Activated CD4-positive, alpha-beta T cell treated with anti-CD3 and anti-CD28 coated beads for 24 hours (primary cell): ENCODE results near the gene CH25H.
"Not testable (repeated sequence)": the region's sequence is repeated elsewhere in the genome, so short reads cannot be mapped to it uniquely, and the experiment has no call there.

Source experiments
- DNase-seq, 2 donors: peaks; one replicate each; pipeline ENCODE4 v3.0.0-alpha.2; 2020; ENCODE audit warnings: low read depth in 2 of 2

Gene CH25H

GRCh38 chr10:89207181-89207800, at the start of gene CH25H:
Gene CH25H, minus strand, starts transcription at chr10:89207317. Its CDS starts 25 bp downstream, at chr10:89207292.
- peak; percentile 17 to 60 for DNase-seq

- no peak for DNase-seq
Observed at GRCh38 chr10:89256340-89256739, 49.2 kb upstream of the CH25H start.

GRCh38 chr10:89255793-89256192, 48.7 kb upstream of the CH25H start:
- no peak for DNase-seq

GRCh38 chr10:89255091-89255579, 48.0 kb upstream of the CH25H start:
- DNase-seq, result not testable (repeated sequence)

- DNase-seq, result no peak
Observed at GRCh38 chr10:89252225-89252585, 45.1 kb upstream of the CH25H start.

- DNase-seq, result peak; percentile 85 to 88
Observed at GRCh38 chr10:89251409-89252224, 44.5 kb upstream of the CH25H start, which contains the start of gene LIPA. Gene LIPA, minus strand, starts transcription at chr10:89251775. Its CDS starts 4,127 bp downstream, at chr10:89247648.

GRCh38 chr10:89250865-89251408, 43.8 kb upstream of the CH25H start:
- DNase-seq, result no peak

DNA sequence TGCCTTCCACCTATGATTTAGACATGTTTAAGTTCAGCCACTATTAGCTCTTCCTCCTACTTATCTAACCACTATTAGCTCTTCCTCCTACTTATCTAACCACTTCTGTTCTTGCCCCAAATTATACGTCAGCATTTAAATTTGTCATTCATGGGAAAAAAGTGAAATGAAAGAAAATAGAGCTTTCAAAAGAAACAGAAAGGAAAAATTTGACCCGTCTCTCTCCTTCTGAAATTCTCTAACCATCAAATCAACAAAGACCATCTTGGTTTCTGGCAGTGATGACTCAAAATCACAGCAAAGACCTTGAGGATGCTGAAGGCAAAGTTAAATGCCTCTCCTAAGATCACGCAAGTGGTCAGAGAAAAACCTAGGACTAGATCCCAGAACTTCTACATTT, 41.9 kb upstream of the CH25H start:
- no peak for DNase-seq

GRCh38 chr10:89247623-89248022, 40.5 kb upstream of the CH25H start:
- DNase-seq, result not testable (repeated sequence)

DNA sequence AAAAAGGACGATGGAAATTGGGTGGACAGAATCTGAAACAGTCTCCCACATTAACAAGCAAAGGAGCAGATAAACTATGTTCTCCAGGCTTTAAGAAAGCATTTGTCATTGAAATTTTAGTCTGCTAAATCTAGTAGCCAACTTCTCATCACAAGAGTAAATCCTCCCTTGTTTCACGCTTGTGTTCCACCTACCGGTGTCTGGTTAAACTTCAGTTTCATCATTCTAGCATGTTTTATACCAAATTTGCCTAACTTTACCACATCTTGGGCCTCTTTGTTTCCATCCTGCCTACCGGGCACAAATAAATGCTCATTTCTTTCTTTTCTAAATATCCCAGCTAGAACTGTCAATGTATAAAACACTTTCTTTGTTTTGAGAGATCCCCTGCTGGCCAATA, 38.7 kb upstream of the CH25H start:
- no peak for DNase-seq

DNA sequence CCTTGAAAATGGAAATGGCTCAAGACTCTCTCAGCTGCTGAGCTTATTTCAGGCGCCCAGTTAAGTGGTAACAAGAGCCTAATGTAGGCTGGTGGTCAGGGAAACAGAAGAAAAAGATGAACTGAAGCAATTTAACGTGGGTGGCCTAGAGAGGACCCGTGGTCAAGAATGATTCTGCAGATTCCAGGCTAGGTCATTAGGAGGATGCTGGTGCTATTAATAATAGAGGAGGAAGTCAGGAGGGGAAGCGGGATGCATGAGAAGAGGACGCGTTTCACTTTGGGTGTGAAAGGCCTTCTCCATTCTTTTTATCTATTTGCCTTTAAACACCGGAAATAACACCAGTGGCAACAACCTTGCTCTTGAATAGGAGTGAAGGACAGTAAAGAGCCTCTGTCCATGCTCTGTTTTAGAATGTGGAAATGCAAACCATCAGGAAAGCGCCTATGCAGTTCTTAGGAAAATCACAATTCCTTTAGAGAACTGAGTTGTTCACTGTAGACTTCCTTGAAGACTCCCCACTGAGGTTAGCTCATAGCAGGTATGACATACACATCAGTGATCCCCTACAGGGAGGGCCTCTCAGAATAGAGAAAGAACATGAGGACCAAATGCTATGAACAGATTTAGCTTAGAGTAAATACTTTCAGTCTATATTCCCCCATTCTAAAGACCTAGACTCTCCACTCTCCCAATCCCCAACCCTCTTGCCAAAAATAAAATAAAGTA, 35.9 kb upstream of the CH25H start:
- DNase-seq, result no peak

DNA sequence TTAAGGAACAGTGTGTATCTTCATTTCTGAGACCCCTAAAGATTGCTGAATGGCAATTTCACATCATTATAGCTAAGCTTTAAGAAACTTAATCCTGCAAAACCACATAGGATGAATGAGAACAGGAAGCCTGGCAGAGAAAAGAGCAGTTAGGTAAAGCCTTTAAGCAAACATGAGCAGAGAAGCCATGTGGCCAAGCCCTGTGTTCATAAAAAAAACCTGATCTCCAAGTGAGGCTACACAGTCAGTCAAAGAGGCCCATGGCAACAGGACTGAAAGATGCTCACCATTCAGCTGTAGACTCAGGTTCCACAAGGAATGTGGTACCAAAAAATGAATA, 35.2 kb upstream of the CH25H start:
- DNase-seq, result no peak

DNA sequence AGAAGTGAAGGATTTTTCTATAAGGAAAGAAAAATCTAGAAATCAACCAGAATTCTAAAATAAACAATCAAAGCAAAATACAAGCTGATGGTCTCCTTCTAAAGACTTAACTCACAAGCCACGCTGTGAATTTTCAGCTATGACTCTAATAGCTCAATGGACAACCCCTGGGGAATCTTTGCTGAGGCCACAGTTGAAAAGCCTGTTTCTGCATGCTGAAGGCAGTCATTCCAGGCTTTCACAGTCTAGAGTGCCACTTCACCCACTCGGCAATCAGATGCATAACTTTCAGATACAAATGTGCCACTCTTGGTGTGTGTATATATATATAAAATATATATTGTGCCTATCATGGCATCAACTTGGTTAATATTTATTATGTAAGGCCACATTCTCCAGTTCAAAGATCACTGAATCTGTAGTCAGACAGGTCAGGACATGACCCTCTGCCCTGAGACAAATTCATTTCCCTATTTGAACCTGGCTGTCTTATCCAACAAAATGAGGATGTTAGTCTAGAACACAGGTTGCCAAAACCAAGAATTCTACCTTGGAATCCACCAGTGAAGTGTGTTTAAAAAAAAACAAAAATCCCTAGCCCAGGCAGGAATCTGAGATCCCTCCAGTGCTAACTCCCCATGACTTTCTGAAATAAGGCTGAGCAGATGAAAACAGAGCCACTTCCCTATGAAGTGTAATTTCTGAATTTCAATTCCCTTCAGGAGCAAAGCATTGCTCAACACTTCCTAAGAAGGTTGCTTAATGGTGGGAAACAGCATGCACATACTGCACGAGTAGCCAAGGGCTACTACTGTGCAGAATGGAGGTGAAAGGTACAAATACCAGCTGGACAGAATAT, 34.6 kb upstream of the CH25H start:
- no peak for DNase-seq

- DNase-seq, result no peak
Observed at GRCh38 chr10:89241026-89241425, 33.9 kb upstream of the CH25H start.

- DNase-seq, result no peak
Observed at GRCh38 chr10:89240519-89240918, 33.4 kb upstream of the CH25H start.

- DNase-seq, result no peak
Observed at GRCh38 chr10:89238956-89239644, 32.0 kb upstream of the CH25H start.

GRCh38 chr10:89237849-89238248, 30.7 kb upstream of the CH25H start:
- no peak for DNase-seq

GRCh38 chr10:89236226-89236797, 29.2 kb upstream of the CH25H start:
- no peak for DNase-seq

- no peak for DNase-seq
Observed at GRCh38 chr10:89235073-89235798, 28.1 kb upstream of the CH25H start.

- no peak for DNase-seq
Observed at GRCh38 chr10:89233033-89233432, 25.9 kb upstream of the CH25H start.
